HEK293 (cell line): Measurements from ENCODE around the gene PLEKHA3.

Experiments used
- CTCF ChIA-PET: fragments of 350-600 bp; formaldehyde crosslinking; extraction: SDS; loops from one replicate; lab custom pipeline; 2021; ENCODE audit warnings: antibody characterized with exemption; lab: Yijun Ruan, JAX
- POLR2A ChIA-PET: fragments of 300-600 bp; formaldehyde crosslinking; extraction: SDS; loops from one replicate; lab custom pipeline; 2020; ENCODE audit warnings: antibody characterized with exemption, inconsistent platforms; lab: Yijun Ruan, JAX
- H3K27ac ChIP-seq: fragments of 200-500 bp; sonication (Bioruptor generic); 2 replicates; pipeline ENCODE4 v1.5.1; 2014; ENCODE audit warnings: low read depth, low read length, control low read depth, inconsistent platforms; ENCODE audit errors: extremely low read depth
- H3K36me3 ChIP-seq, 2 experiments: fragments of 200-500 bp in 1 of 2; sonication (Bioruptor generic) in 1 of 2; 1 replicate in 1 of 2; 2 replicates in 1 of 2; pipeline ENCODE4 v1.5.1; 2014 to 2017; ENCODE audit warnings: inconsistent platforms in 2 of 2, low read length in 2 of 2; ENCODE audit not compliant: control insufficient read depth in 2 of 2, insufficient read depth in 1 of 2
- H3K4me1 ChIP-seq: fragments of 200-500 bp; sonication (Bioruptor generic); 2 replicates; pipeline ENCODE4 v1.5.1; 2014; ENCODE audit warnings: mild to moderate bottlenecking, low read length, inconsistent platforms; ENCODE audit not compliant: control insufficient read depth, insufficient read depth
- H3K4me3 ChIP-seq: 2 replicates; pipeline ENCODE4 v1.5.1; 2011; ENCODE audit warnings: low read depth, mild to moderate bottlenecking, control low read depth, low read length, moderate library complexity
- H3K9me3 ChIP-seq: fragments of 200-500 bp; sonication (Bioruptor generic); 2 replicates; pipeline ENCODE4 v1.5.1; 2014; ENCODE audit warnings: low read depth, low read length, inconsistent platforms; ENCODE audit not compliant: control insufficient read depth, insufficient read depth
- GLIS1 ChIP-seq: fragments of 450-650 bp; formaldehyde crosslinking; IDR thresholded peaks from 2 replicates; pipeline ENCODE4 v1.5.1; 2016; ENCODE audit warnings: missing biosample characterization, missing genetic modification characterization
- PRDM1 ChIP-seq: fragments of 450-650 bp; formaldehyde crosslinking; IDR thresholded peaks from 2 replicates; pipeline ENCODE4; 2016; ENCODE audit warnings: missing biosample characterization, missing genetic modification characterization
- YY1 ChIP-seq: fragments of 450-650 bp; formaldehyde crosslinking; IDR thresholded peaks from 2 replicates; pipeline ENCODE4 v1.5.1; 2018; ENCODE audit warnings: missing biosample characterization, missing genetic modification characterization
- ZFHX2 ChIP-seq: fragments of 450-650 bp; formaldehyde crosslinking; conservative IDR thresholded peaks from 2 replicates; pipeline ENCODE4 v1.5.1; 2016; ENCODE audit warnings: missing biosample characterization, missing genetic modification characterization
- ZNF114 ChIP-seq: fragments of 450-650 bp; formaldehyde crosslinking; IDR thresholded peaks from 2 replicates; pipeline ENCODE4 v1.5.0; 2017; ENCODE audit warnings: missing biosample characterization, missing genetic modification characterization
- ZNF146 ChIP-seq: fragments of 450-650 bp; formaldehyde crosslinking; IDR thresholded peaks from 2 replicates; pipeline ENCODE4 v1.5.1; 2016; ENCODE audit warnings: missing biosample characterization, missing genetic modification characterization
- ZNF2 ChIP-seq: fragments of 450-650 bp; formaldehyde crosslinking; IDR thresholded peaks from 2 replicates; pipeline ENCODE4 v1.5.1; 2016; ENCODE audit warnings: missing biosample characterization, missing genetic modification characterization
- ZNF223 ChIP-seq: fragments of 450-650 bp; formaldehyde crosslinking; IDR thresholded peaks from 2 replicates; pipeline ENCODE4 v1.5.1; 2016; ENCODE audit warnings: missing biosample characterization, missing genetic modification characterization
- ZNF23 ChIP-seq: fragments of 450-650 bp; formaldehyde crosslinking; IDR thresholded peaks from 2 replicates; pipeline ENCODE4 v1.5.1; 2016; ENCODE audit warnings: missing biosample characterization, missing genetic modification characterization, borderline replicate concordance
- ZNF354C ChIP-seq: fragments of 450-650 bp; formaldehyde crosslinking; IDR thresholded peaks from 2 replicates; pipeline ENCODE4 v1.5.1; 2016; ENCODE audit warnings: missing biosample characterization, missing genetic modification characterization, low read depth, borderline replicate concordance
- ZNF521 ChIP-seq: fragments of 450-650 bp; formaldehyde crosslinking; IDR thresholded peaks from 2 replicates; pipeline ENCODE4 v1.5.1; 2017; ENCODE audit warnings: missing biosample characterization, mild to moderate bottlenecking, missing genetic modification characterization
- ZNF544 ChIP-seq: fragments of 450-650 bp; formaldehyde crosslinking; IDR thresholded peaks from 2 replicates; pipeline ENCODE4 v1.5.0; 2017; ENCODE audit warnings: missing biosample characterization, missing genetic modification characterization
- ZNF629 ChIP-seq: fragments of 450-650 bp; formaldehyde crosslinking; IDR thresholded peaks from 2 replicates; pipeline ENCODE4 v1.5.1; 2017; ENCODE audit warnings: missing biosample characterization, missing genetic modification characterization
- ZNF776 ChIP-seq: fragments of 450-650 bp; formaldehyde crosslinking; IDR thresholded peaks from 2 replicates; pipeline ENCODE4 v1.5.0; 2017; ENCODE audit warnings: missing biosample characterization, missing genetic modification characterization, borderline replicate concordance
- ZNF792 ChIP-seq: fragments of 450-650 bp; formaldehyde crosslinking; IDR thresholded peaks from 2 replicates; pipeline ENCODE4 v1.5.1; 2016; ENCODE audit warnings: missing biosample characterization, missing genetic modification characterization
- ZNF830 ChIP-seq: fragments of 450-650 bp; IDR thresholded peaks from 2 replicates; pipeline ENCODE4 v1.5.0; 2018; ENCODE audit warnings: missing biosample characterization, missing genetic modification characterization, low read depth, mild to moderate bottlenecking, moderate library complexity
- TF ChIP-seq, protein P1 (sequence below): fragments of 450-650 bp; formaldehyde crosslinking; IDR thresholded peaks from 2 replicates; pipeline ENCODE4 v1.5.1; 2016; ENCODE audit warnings: missing biosample characterization, missing genetic modification characterization
- TF ChIP-seq, protein P2 (sequence below): fragments of 450-650 bp; formaldehyde crosslinking; IDR thresholded peaks from 2 replicates; pipeline ENCODE4 v1.5.1; 2016; ENCODE audit warnings: missing biosample characterization, missing genetic modification characterization
- TF ChIP-seq, protein P3 (sequence below): fragments of 450-650 bp; formaldehyde crosslinking; IDR thresholded peaks from 2 replicates; pipeline ENCODE4 v1.5.0; 2017; ENCODE audit warnings: missing biosample characterization, missing genetic modification characterization, borderline replicate concordance
- TF ChIP-seq, protein P4 (sequence below): fragments of 450-650 bp; formaldehyde crosslinking; optimal IDR thresholded peaks from 2 replicates; pipeline ENCODE3; 2016; ENCODE audit warnings: missing biosample characterization, mild to moderate bottlenecking, missing genetic modification characterization

The PLEKHA3 gene

DNA sequence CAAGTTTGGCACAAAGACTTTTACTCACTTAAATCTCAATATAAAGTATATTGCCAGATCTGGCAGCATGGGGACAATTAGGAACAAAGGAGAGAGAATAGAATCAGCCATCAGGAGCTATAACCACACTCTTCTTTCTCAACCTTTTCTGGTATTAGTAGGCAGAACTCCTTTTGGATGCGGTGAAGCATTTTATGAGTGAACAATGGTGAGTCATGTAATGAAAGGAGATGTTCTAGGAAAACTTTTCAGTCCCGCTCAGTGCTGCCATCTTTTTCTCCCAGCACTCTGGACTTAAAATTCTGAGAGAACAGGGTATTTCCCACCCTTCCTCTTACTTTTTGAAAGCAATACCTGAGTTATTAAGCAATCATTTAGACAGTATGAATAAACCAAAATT lies 32.2 kb downstream of the PLEKHA3 start (continued):
- TF ChIP-seq, protein P1, sequence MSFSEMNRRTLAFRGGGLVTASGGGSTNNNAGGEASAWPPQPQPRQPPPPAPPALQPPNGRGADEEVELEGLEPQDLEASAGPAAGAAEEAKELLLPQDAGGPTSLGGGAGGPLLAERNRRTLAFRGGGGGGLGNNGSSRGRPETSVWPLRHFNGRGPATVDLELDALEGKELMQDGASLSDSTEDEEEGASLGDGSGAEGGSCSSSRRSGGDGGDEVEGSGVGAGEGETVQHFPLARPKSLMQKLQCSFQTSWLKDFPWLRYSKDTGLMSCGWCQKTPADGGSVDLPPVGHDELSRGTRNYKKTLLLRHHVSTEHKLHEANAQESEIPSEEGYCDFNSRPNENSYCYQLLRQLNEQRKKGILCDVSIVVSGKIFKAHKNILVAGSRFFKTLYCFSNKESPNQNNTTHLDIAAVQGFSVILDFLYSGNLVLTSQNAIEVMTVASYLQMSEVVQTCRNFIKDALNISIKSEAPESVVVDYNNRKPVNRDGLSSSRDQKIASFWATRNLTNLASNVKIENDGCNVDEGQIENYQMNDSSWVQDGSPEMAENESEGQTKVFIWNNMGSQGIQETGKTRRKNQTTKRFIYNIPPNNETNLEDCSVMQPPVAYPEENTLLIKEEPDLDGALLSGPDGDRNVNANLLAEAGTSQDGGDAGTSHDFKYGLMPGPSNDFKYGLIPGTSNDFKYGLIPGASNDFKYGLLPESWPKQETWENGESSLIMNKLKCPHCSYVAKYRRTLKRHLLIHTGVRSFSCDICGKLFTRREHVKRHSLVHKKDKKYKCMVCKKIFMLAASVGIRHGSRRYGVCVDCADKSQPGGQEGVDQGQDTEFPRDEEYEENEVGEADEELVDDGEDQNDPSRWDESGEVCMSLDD, result no peak
- TF ChIP-seq ZNF544 (no peak), PRDM1 (no peak), ZNF114 (tag by site-specific recombination) (no peak), ZNF146 (no peak), ZNF2 (tag by site-specific recombination) (no peak), ZNF23 (tag by site-specific recombination) (no peak), ZNF792 (no peak), ZNF830 (tag by site-specific recombination) (no peak)
- TF ChIP-seq, protein P2, sequence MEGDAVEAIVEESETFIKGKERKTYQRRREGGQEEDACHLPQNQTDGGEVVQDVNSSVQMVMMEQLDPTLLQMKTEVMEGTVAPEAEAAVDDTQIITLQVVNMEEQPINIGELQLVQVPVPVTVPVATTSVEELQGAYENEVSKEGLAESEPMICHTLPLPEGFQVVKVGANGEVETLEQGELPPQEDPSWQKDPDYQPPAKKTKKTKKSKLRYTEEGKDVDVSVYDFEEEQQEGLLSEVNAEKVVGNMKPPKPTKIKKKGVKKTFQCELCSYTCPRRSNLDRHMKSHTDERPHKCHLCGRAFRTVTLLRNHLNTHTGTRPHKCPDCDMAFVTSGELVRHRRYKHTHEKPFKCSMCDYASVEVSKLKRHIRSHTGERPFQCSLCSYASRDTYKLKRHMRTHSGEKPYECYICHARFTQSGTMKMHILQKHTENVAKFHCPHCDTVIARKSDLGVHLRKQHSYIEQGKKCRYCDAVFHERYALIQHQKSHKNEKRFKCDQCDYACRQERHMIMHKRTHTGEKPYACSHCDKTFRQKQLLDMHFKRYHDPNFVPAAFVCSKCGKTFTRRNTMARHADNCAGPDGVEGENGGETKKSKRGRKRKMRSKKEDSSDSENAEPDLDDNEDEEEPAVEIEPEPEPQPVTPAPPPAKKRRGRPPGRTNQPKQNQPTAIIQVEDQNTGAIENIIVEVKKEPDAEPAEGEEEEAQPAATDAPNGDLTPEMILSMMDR (tag by site-specific recombination), result no peak
- TF ChIP-seq, protein P3, sequence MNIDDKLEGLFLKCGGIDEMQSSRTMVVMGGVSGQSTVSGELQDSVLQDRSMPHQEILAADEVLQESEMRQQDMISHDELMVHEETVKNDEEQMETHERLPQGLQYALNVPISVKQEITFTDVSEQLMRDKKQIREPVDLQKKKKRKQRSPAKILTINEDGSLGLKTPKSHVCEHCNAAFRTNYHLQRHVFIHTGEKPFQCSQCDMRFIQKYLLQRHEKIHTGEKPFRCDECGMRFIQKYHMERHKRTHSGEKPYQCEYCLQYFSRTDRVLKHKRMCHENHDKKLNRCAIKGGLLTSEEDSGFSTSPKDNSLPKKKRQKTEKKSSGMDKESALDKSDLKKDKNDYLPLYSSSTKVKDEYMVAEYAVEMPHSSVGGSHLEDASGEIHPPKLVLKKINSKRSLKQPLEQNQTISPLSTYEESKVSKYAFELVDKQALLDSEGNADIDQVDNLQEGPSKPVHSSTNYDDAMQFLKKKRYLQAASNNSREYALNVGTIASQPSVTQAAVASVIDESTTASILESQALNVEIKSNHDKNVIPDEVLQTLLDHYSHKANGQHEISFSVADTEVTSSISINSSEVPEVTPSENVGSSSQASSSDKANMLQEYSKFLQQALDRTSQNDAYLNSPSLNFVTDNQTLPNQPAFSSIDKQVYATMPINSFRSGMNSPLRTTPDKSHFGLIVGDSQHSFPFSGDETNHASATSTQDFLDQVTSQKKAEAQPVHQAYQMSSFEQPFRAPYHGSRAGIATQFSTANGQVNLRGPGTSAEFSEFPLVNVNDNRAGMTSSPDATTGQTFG (tag by site-specific recombination), result no peak

DNA sequence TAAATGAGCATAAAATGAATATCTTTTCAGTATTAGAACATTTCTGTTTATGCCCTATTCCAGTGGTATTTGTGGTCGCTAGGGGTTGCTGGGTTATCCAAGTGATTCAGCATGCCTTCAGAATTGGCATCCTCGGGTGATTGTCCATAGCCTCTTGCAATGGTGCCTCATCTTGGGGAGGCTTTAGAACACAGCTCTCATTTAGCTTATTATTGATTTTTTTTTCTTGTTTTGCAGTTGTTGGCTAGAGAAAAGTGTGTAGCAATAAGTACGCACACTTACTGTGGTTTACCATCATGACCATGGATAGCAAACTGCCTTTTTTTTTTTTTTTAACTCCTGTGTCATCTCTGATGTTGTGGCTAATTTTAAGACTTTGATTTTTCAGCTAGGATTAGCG lies 33.6 kb downstream of the PLEKHA3 start:
- no peak overlapping the region for H3K27ac ChIP-seq
- TF ChIP-seq, protein P4, sequence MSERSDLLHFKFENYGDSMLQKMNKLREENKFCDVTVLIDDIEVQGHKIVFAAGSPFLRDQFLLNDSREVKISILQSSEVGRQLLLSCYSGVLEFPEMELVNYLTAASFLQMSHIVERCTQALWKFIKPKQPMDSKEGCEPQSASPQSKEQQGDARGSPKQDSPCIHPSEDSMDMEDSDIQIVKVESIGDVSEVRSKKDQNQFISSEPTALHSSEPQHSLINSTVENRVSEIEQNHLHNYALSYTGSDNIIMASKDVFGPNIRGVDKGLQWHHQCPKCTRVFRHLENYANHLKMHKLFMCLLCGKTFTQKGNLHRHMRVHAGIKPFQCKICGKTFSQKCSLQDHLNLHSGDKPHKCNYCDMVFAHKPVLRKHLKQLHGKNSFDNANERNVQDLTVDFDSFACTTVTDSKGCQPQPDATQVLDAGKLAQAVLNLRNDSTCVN, result no peak
- no peak for TF ChIP-seq ZNF223
- no peak for TF ChIP-seq ZNF354C (tag by site-specific recombination)
- TF ChIP-seq ZNF521 (tag by site-specific recombination), result no peak
- TF ChIP-seq ZFHX2, result no peak
- TF ChIP-seq ZNF776 (tag by site-specific recombination), result no peak
- no peak for TF ChIP-seq YY1 (tag by site-specific recombination)
- no peak for TF ChIP-seq ZNF629 (tag by site-specific recombination)
- no peak for TF ChIP-seq GLIS1
- H3K9me3 ChIP-seq, result no peaks in the 10 kb centered on the region
- ChIA-PET CTCF (interaction anchor here (0.6 kb wide), 1 partner anchor 186 kb away, joined by 3 read pairs; no protein-coding TSS in a partner anchor), POLR2A (no interaction called here)
- H3K36me3 ChIP-seq, result peaks cover 0 to 9% of the 10 kb centered on the region in 2 experiments; a peak in 2 of 3 replicates
- H3K4me3 ChIP-seq, result no peak overlapping the region
- no peaks in the 10 kb centered on the region for H3K4me1 ChIP-seq
